HEK293T (cell line): ENCODE data around the gene OVOL1.

Experiments used
- BHLHE40 ChIP-seq: fragments of 450-650 bp; IDR thresholded peaks from 2 replicates; pipeline ENCODE4 v1.6.1; 2016; ENCODE audit warnings: mild to moderate bottlenecking, moderate library complexity, borderline replicate concordance
- CTBP1 ChIP-seq: fragments of 450-650 bp; IDR thresholded peaks from 2 replicates; pipeline ENCODE4 v1.6.1; 2016; ENCODE audit warnings: borderline replicate concordance
- ELF4 ChIP-seq: fragments of 450-650 bp; IDR thresholded peaks from 2 replicates; pipeline ENCODE4 v1.6.1; 2017; ENCODE audit warnings: antibody characterized with exemption
- FOXA1 ChIP-seq: fragments of 450-650 bp; IDR thresholded peaks from 2 replicates; pipeline ENCODE4 v1.6.1; 2016; ENCODE audit warnings: mild to moderate bottlenecking
- FOXK2 ChIP-seq: fragments of 450-650 bp; IDR thresholded peaks from 2 replicates; pipeline ENCODE4 v1.6.1; 2016; ENCODE audit warnings: mild to moderate bottlenecking
- FOXM1 ChIP-seq: fragments of 450-650 bp; IDR thresholded peaks from 2 replicates; pipeline ENCODE4 v1.6.1; 2017; ENCODE audit warnings: mild to moderate bottlenecking, borderline replicate concordance
- LEF1 ChIP-seq: fragments of 450-650 bp; IDR thresholded peaks from 2 replicates; pipeline ENCODE4 v1.6.1; 2017; ENCODE audit warnings: mild to moderate bottlenecking, borderline replicate concordance
- NFRKB ChIP-seq: fragments of 450-650 bp; IDR thresholded peaks from 2 replicates; pipeline ENCODE4 v1.6.1; 2016; ENCODE audit warnings: mild to moderate bottlenecking, moderate library complexity
- PKNOX1 ChIP-seq: fragments of 450-650 bp; IDR thresholded peaks from 2 replicates; pipeline ENCODE4 v1.6.1; 2016
- SP1 ChIP-seq: fragments of 450-650 bp; IDR thresholded peaks from 2 replicates; pipeline ENCODE4 v1.6.1; 2017
- TARDBP ChIP-seq: fragments of 450-650 bp; IDR thresholded peaks from 2 replicates; pipeline ENCODE4 v1.6.1; 2016

- TF ChIP-seq FOXA1 (no peak), TARDBP (no peak), NFRKB (no peak), SP1 (no peak), BHLHE40 (no peak), LEF1 (no peak), ELF4 (no peak), FOXM1 (no peak), FOXK2 (no peak), CTBP1 (no peak), PKNOX1 (no peak)
Observed at GRCh38 chr11:65788821-65789220, 2.0 kb downstream of the OVOL1 start.
